Gastroesophageal sphincter (tissue), 4 donors: ENCODE measurements around the gene SLC26A9. TPM values are rescaled to one million over a fixed set of nuclear protein-coding genes. Genes with fewer than 3 reads are reported as not detected.

Experiments
- ATAC-seq: fragments of 150-250 bp; one replicate; pipeline ENCODE4 v1.9.1; 2016; ENCODE audit warnings: mild to moderate bottlenecking, moderate library complexity
- H3K27ac ChIP-seq, 4 donors: fragments of 200-600 bp; sonication (generic) in 3 of 4; 1 replicate in 3 of 4; 2 replicates in 1 of 4; pipeline ENCODE4 v1.5.1; 2016 to 2019
- H3K27me3 ChIP-seq: fragments of 200-600 bp; sonication (generic); one replicate; pipeline ENCODE4 v1.5.1; 2019
- H3K36me3 ChIP-seq, 2 donors: fragments of 200-600 bp; sonication (generic); one replicate each; pipeline ENCODE4 v1.5.1; 2019; ENCODE audit warnings: control low read depth in 1 of 2
- H3K4me1 ChIP-seq, 3 donors: fragments of 200-600 bp; sonication (generic); 1 replicate in 2 of 3; 2 replicates in 1 of 3; pipeline ENCODE4 v1.5.1; 2016 to 2019; ENCODE audit warnings: control low read depth in 2 of 3
- H3K4me3 ChIP-seq, 2 donors: fragments of 200-600 bp; sonication (generic); one replicate each; pipeline ENCODE4 v1.5.1; 2019; ENCODE audit warnings: mild to moderate bottlenecking in 1 of 2, moderate library complexity in 1 of 2
- H3K9me3 ChIP-seq, 3 donors: fragments of 200-600 bp; sonication (generic); one replicate each; pipeline ENCODE4 v1.5.1; 2017 to 2019; ENCODE audit warnings: control low read depth in 2 of 3
- CTCF ChIP-seq, 4 experiments: fragments of 200-600 bp in 2 of 4; fragments of 450-650 bp in 2 of 4; sonication (generic) in 1 of 4; IDR thresholded peaks; one replicate each; pipeline ENCODE4 v1.5.1; 2017 to 2019; ENCODE audit warnings: antibody characterized with exemption in 4 of 4, mild to moderate bottlenecking in 2 of 4, moderate library complexity in 2 of 4
- EP300 ChIP-seq: sonication (generic); formaldehyde crosslinking; IDR thresholded peaks from one replicate; pipeline ENCODE4 v1.6.1; 2017; ENCODE audit warnings: antibody characterized with exemption, mild to moderate bottlenecking
- POLR2A ChIP-seq, 2 donors: fragments of 450-650 bp; IDR thresholded peaks; one replicate each; pipeline ENCODE4 v1.6.1; 2017; ENCODE audit warnings: antibody characterized with exemption in 2 of 2, mild to moderate bottlenecking in 2 of 2, moderate library complexity in 1 of 2
- POLR2AphosphoS5 ChIP-seq: sonication (generic); formaldehyde crosslinking; IDR thresholded peaks from one replicate; pipeline ENCODE4 v1.6.1; 2017; ENCODE audit warnings: antibody characterized with exemption
- WGBS, 2 donors: methylation state at CpG; one replicate each; pipeline ENCODE4 v1.1.5; 2018; ENCODE audit warnings: low coverage in 1 of 2; 5-methylcytosine and 5-hydroxymethylcytosine counted together
- total RNA-seq, 4 donors: library from RNA; depleted of rRNA; stranded (reverse); fragments of >200 nt; gene quantifications; one replicate each; pipeline ENCODE4 v1.1.0, GENCODE V29; 2016

SLC26A9 gene
- total RNA-seq, result under 1 TPM in 1 of 4 donors, not detected in 3; 0.16 TPM

- no peak within 1 kb of the TSS for H3K4me3 ChIP-seq
- no peak for TF ChIP-seq EP300
- no peak for TF ChIP-seq POLR2AphosphoS5
- no peak for TF ChIP-seq CTCF (IDR thresholded peaks at IDR 0.05)
- no peak for TF ChIP-seq POLR2A (IDR thresholded peaks at IDR 0.05)
Measured at GRCh38 chr1:205943245-205943644, at the start of gene SLC26A9. SLC26A9 (minus strand) TSS chr1:205943456; CDS start chr1:205935820, 7,636 bp downstream.

GRCh38 chr1:205992218-205992882 lies 49.1 kb upstream of the SLC26A9 start:
- Histone ChIP-seq H3K27me3 (no peaks in the 10 kb centered on the region), H3K36me3 (peaks cover 0 to 23% of the 10 kb centered on the region in 2 donors), H3K4me3 (no peak overlapping the region), H3K27ac (no peak overlapping the region), H3K9me3 (no peaks in the 10 kb centered on the region), H3K4me1 (no peaks in the 10 kb centered on the region)
- ATAC-seq, result no peak
- no peak for TF ChIP-seq CTCF (IDR thresholded peaks at IDR 0.05)
- no peak for TF ChIP-seq POLR2AphosphoS5
- no peak for TF ChIP-seq EP300
- TF ChIP-seq POLR2A (IDR thresholded peaks at IDR 0.05), result no peak
- 97 to 100% methylated on average over 1 to 7 of the region's 14 CpGs for WGBS, 2 donors

More at GRCh38 chr1:205943245-205943644, at the start of gene SLC26A9:
- ATAC-seq, result no peak
- peaks cover 57% of the 10 kb centered on the region for H3K27me3 ChIP-seq
- H3K4me1 ChIP-seq, result no peaks in the 10 kb centered on the region
- H3K36me3 ChIP-seq, result no peaks in the 10 kb centered on the region
- no peak within 1 kb of the TSS for H3K27ac ChIP-seq
- 29 to 59% methylated on average over 2 to 3 of the region's 7 CpGs for WGBS, 2 donors
- H3K9me3 ChIP-seq, result no peaks in the 10 kb centered on the region

GRCh38 chr1:205991237-205991636 lies 48.0 kb upstream of the SLC26A9 start:
- no peak overlapping the region for H3K4me3 ChIP-seq
- H3K27me3 ChIP-seq, result no peaks in the 10 kb centered on the region
- peaks cover 0 to 4% (median 0%) of the 10 kb centered on the region in 3 donors for H3K4me1 ChIP-seq
- H3K9me3 ChIP-seq, result no peaks in the 10 kb centered on the region
- no peak for ATAC-seq
- TF ChIP-seq POLR2AphosphoS5, result no peak
- no peak for TF ChIP-seq CTCF (IDR thresholded peaks at IDR 0.05)
- TF ChIP-seq POLR2A (IDR thresholded peaks at IDR 0.05), result no peak
- no peak for TF ChIP-seq EP300
- peaks cover 0 to 23% of the 10 kb centered on the region in 2 donors for H3K36me3 ChIP-seq
- H3K27ac ChIP-seq, result no peak overlapping the region
- WGBS, 2 donors, result 87 to 100% methylated on average over 1 to 4 of the region's 4 CpGs

DNA sequence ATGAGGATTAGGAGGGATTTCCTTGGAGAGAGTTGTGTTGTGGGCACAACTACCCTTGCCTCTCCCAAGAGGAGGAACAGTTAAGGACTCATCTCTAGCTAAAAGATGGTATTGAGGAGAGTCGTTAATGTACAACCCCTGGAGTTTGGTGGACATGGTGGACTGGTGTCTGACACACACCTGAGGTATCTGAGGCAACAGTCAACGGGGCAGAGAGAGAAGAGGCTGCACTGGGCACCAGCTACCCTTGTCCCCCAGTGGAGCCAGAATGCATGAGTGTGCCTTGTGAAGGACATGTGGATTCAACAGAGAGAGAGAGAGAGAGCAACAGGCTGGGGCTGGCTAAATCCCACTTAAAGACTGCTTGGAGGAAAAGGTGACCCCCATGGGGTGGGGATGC lies 47.0 kb upstream of the SLC26A9 start:
- WGBS, 2 donors, result 75 to 88% methylated on average over 2 of the region's 2 CpGs

More for the DNA sequence above, 47.0 kb upstream of the SLC26A9 start:
- H3K4me1 ChIP-seq, result peaks cover 0 to 4% (median 0%) of the 10 kb centered on the region in 3 donors
- no peaks in the 10 kb centered on the region for H3K9me3 ChIP-seq
- ATAC-seq, result no peak
- peaks cover 0 to 23% of the 10 kb centered on the region in 2 donors for H3K36me3 ChIP-seq
- H3K27me3 ChIP-seq, result no peaks in the 10 kb centered on the region
- no peak for TF ChIP-seq EP300
- TF ChIP-seq CTCF (IDR thresholded peaks at IDR 0.05), result no peak
- no peak for TF ChIP-seq POLR2AphosphoS5
- no peak for TF ChIP-seq POLR2A (IDR thresholded peaks at IDR 0.05)
- H3K4me3 ChIP-seq, result no peak overlapping the region
- H3K27ac ChIP-seq, result no peak overlapping the region
